Measurements from ENCODE around the gene NOP53.

- no peak for TF ChIP-seq CTCF (conservative IDR thresholded peaks at IDR 0.05 in 1 of 2, IDR thresholded peaks at IDR 0.05 in 1 of 2; ENCODE audit: extremely low read depth in 1 of 2, insufficient read depth in 1 of 2, low read depth in 1 of 2, low read length in 2 of 2)
- no peak for TF ChIP-seq EZH2 (IDR thresholded peaks at IDR 0.05; ENCODE audit: borderline replicate concordance, low read length)
Observed at GRCh38 chr19:47720669-47721422, 24.5 kb upstream of the NOP53 start.
